PC-3 (cell line): ENCODE results near the gene ATP8A1.

Experiments
- EZH2 ChIP-seq: fragments of 300-600 bp; sonication (generic); IDR thresholded peaks from one replicate; pipeline ENCODE4 v1.6.1; 2017; ENCODE audit warnings: antibody characterized with exemption, mild to moderate bottlenecking, low read length; ENCODE audit not compliant: unreplicated experiment
- TF ChIP-seq, protein P1 (sequence below): fragments of 300-600 bp; sonication (generic); conservative IDR thresholded peaks from 2 replicates; pipeline ENCODE4 v1.5.1; 2017; ENCODE audit warnings: antibody characterized with exemption, low read depth, mild to moderate bottlenecking, low read length

- TF ChIP-seq EZH2 = no peak
- TF ChIP-seq, protein P1, sequence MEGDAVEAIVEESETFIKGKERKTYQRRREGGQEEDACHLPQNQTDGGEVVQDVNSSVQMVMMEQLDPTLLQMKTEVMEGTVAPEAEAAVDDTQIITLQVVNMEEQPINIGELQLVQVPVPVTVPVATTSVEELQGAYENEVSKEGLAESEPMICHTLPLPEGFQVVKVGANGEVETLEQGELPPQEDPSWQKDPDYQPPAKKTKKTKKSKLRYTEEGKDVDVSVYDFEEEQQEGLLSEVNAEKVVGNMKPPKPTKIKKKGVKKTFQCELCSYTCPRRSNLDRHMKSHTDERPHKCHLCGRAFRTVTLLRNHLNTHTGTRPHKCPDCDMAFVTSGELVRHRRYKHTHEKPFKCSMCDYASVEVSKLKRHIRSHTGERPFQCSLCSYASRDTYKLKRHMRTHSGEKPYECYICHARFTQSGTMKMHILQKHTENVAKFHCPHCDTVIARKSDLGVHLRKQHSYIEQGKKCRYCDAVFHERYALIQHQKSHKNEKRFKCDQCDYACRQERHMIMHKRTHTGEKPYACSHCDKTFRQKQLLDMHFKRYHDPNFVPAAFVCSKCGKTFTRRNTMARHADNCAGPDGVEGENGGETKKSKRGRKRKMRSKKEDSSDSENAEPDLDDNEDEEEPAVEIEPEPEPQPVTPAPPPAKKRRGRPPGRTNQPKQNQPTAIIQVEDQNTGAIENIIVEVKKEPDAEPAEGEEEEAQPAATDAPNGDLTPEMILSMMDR = no peak
These were observed 260.5 kb downstream of the ATP8A1 start for GRCh38 chr4:42396361-42396751.
